Liver (tissue), 2 donors: ENCODE data around the gene BRF1.

Experiments
- HNF4G ChIP-seq: IDR thresholded peaks from 2 replicates; pipeline ENCODE4 v1.6.1; 2016; ENCODE audit warnings: antibody characterized with exemption
- RAD21 ChIP-seq, 2 donors: IDR thresholded peaks; 2 replicates each; pipeline ENCODE4 v1.6.1; 2016; ENCODE audit warnings: antibody characterized with exemption in 2 of 2, mild to moderate bottlenecking in 2 of 2
- donor health status: healthy.

- no peak for TF ChIP-seq RAD21 (IDR thresholded peaks at IDR 0.05)
- TF ChIP-seq HNF4G, result no peak
These were observed 81.0 kb downstream of the BRF1 start for GRCh38 chr14:105219753-105220152.
